C4-2B (cell line): ENCODE data around the gene FGF5.

ENCODE experiments used
- H3K27ac ChIP-seq: fragments of 450-650 bp; 2 replicates; pipeline ENCODE4 v1.5.1; 2017
- ZFX ChIP-seq: fragments of 450-650 bp; IDR thresholded peaks from 2 replicates; pipeline ENCODE4 v1.6.1; 2017
- TF ChIP-seq, protein P1 (sequence below): fragments of 450-650 bp; conservative IDR thresholded peaks from 2 replicates; pipeline ENCODE4 v1.5.1; 2017; ENCODE audit warnings: mild to moderate bottlenecking

The FGF5 gene

DNA sequence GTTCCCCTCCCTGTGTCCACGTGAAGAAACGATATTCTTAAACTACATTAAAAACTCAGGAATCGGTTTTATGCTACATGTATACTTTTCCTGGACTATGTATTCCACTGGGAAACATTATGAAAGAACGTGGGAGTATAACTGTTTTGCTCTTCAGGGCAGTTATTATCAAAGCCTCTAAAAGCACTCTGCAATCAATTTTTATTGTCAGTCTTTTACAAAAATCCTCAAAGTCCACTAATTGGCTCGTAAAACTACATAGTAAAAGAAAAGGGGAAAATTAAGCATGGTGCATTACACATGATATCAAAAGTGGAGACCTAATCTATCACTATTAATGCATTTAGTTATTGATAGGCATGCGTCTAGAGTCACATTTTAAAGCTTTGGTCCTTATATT, 57.7 kb downstream of the FGF5 start:
- H3K27ac ChIP-seq = no peak overlapping the region
- TF ChIP-seq, protein P1, sequence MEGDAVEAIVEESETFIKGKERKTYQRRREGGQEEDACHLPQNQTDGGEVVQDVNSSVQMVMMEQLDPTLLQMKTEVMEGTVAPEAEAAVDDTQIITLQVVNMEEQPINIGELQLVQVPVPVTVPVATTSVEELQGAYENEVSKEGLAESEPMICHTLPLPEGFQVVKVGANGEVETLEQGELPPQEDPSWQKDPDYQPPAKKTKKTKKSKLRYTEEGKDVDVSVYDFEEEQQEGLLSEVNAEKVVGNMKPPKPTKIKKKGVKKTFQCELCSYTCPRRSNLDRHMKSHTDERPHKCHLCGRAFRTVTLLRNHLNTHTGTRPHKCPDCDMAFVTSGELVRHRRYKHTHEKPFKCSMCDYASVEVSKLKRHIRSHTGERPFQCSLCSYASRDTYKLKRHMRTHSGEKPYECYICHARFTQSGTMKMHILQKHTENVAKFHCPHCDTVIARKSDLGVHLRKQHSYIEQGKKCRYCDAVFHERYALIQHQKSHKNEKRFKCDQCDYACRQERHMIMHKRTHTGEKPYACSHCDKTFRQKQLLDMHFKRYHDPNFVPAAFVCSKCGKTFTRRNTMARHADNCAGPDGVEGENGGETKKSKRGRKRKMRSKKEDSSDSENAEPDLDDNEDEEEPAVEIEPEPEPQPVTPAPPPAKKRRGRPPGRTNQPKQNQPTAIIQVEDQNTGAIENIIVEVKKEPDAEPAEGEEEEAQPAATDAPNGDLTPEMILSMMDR = no peak
- no peak for TF ChIP-seq ZFX

DNA sequence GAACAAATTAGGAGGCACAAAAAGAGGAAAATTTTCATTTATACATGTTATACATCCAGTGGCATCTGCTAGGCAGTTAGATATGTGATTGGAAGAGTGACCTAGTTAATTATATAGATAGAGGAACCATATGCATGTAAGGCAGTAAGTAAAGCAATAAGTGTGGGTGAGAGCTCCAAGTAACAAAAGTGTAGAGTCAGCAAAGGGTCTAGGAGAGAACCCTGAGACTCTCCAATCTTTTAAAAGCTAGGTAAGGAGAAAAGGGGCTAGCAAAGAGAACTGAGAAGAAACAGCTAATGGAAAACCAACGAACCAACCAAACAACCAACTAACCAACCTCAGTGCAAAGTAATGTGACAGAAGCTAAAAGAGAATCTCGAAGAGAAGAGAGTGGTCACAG, 65.2 kb downstream of the FGF5 start:
- no peak for TF ChIP-seq ZFX
- TF ChIP-seq, protein P1 = no peak
- no peak overlapping the region for H3K27ac ChIP-seq

DNA sequence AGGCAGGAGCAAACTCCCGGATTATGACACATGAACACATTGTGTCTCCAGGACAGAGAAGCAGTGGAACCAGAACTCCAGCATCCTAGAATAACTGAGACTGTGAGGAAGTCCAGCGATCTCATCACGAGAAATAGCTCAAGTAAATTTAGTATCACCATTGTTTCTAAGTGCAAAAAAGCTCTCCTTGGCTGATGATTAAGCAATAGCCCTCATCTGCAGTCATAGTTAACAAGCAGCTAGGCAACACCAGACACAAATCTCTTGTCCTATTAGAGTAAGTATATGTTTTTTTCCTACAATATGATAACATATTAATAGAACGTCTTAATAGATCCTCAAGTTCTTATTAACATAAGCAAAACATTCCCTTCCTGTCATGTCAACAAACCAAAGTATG, 66.7 kb downstream of the FGF5 start:
- no peak overlapping the region for H3K27ac ChIP-seq
- TF ChIP-seq, protein P1 = no peak

DNA sequence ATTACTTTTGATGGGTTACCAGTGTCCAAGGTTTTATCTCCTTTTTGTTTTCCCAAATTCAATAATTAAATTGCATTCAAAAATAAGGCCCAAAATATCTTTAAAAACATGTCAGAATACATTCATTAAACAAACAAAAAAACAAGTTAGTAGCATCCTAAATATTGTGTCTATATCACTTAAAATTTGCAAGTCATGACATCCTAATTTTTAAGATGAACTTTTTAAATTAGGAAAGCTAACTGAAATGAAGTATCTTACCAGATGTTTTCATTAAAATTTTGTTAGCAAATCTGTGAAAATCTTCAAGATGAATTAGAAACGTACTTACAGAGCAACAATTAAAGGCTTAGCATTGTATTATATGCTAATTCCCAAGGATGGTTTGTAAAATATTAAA, 68.1 kb downstream of the FGF5 start:
- no peak for TF ChIP-seq ZFX
- TF ChIP-seq, protein P1 = no peak
- H3K27ac ChIP-seq = no peak overlapping the region

DNA sequence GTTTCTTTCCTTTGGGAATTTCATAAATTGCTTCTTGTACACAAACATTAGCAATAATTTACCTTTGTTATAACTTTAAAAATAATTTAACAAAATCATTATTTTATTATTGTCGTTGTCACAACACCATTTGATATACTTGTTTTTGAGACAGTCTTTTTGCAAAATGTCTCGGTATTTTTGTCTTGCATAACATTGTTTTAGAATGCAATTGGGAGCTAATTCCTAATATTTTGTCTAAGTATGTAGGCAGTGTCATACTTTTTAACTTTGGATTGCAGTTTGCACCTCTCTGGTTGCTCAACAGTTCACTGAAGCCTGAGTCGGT, 68.7 kb downstream of the FGF5 start:
- TF ChIP-seq ZFX = no peak
- TF ChIP-seq, protein P1 = no peak
- H3K27ac ChIP-seq = no peak overlapping the region

DNA sequence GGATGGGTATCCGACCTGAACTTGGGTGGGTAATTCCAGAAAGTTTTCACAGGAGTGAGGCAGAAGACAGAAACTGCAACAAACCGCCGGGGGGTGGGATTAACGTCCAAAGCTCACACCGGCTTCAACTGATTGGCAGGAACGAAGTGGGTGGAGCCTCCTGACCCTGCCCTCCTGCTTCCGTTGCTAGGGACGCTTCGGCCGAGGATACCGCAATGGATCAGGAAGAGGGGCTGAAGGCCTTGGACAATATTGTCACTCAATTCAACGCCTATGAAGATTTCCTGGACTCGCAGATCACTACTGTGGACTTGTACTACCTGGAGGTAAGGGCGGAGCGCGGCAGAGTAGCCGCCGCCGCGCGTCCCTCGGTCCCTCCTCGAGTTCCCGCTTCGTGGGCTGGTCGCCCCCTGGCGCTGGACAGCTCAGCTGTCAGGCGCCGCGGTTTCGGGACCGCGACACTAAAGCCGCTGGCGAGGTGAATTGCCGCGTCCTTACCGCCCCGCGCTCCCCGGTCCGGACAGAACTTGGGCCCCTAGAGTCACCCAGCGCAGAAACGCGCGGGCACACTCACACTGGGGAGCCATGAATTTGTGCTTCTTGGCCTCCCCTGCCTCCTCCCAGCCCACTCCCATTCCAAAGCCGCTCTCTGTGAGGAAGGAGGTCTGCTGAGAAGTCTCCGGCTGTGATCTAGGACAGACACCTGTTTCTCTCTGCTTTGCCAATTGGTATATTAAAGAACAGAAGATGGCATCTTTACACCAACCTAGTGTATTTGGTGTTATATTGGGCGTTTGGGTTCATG, 69.3 kb downstream of the FGF5 start, which contains the start of gene CFAP299:
Gene CFAP299 (plus strand): TSS at position 177 of the 805 bp plus-strand sequence.
- no peak within 1 kb of the TSS for H3K27ac ChIP-seq
- TF ChIP-seq ZFX = no peak
- TF ChIP-seq, protein P1 = peak; percentile 43

DNA sequence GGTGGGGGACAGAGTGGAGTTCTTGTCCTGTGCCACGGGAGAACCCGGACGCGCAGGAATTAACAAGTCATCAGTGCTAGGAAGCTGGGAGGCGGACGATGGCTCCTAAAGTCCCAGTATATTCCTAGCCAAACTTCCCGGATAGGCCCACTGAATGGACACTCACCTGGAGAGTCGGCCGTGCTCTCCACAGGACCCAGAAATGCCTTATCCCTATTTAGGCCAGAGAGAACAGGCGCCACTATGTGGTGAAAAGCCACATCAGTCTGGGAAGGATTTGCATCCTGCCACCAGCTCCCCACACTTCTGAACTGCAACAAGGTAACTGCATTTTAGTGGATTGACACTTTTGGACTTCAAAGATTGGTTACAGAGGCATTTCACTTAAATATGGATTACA, 70.1 kb downstream of the FGF5 start:
- TF ChIP-seq, protein P1 = no peak
- no peak overlapping the region for H3K27ac ChIP-seq
